Measurements from ENCODE around the gene NBPF1.
"Not testable (repeated sequence)": the region's sequence is repeated elsewhere in the genome, so short reads cannot be mapped to it uniquely, and the experiment has no call there.

The NBPF1 gene

DNA sequence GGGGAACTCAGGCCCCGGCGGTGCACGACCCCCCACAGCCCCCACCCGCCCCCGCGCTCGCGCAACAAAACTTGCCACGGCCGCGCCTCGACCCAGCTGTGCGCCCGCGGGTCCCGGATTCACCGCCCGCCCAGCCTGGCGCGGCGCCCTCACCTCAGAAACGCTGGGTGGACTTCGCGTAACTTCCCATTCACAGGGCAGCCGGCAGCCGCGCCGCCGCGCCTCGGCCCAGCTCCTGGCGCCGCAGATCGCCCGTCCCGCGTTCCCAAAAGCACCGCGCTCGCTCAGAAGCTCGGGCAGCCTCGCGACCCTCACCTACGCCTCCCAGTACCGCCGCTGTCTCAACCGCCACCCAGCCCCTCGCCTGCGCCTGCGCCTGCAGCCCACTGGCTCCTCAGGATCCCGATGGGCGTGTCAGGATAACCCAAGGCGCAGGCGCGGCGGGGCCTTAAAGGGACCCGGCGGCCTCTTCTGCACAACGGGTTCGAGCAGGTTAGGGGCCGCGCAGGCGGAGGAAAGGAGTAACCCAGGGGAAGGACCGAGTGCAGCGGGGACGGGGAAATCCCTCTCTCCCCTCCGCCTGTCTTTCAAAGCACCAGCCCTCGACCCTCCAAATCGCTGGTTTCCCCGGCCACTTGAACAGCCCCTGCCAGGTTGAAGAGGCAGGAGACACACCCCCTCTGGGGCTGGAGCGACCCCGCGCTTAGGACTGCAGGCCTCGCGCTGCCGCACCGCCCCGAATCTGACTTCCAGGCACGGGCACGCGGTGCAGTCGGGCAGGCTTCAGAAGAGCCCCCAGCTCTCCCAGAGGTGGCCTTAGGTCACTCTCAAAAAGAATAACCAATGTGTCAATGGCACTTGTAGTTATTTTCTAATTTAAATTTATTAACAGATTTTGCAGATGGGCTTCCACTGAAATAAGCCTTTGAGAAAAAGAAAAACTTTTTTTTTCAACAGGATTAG, at the start of gene NBPF1:
Gene NBPF1, minus strand, starts transcription at position 380 of the 963 bp plus-strand sequence.
- DNase-seq, result peak; percentile 85 to 88

DNA sequence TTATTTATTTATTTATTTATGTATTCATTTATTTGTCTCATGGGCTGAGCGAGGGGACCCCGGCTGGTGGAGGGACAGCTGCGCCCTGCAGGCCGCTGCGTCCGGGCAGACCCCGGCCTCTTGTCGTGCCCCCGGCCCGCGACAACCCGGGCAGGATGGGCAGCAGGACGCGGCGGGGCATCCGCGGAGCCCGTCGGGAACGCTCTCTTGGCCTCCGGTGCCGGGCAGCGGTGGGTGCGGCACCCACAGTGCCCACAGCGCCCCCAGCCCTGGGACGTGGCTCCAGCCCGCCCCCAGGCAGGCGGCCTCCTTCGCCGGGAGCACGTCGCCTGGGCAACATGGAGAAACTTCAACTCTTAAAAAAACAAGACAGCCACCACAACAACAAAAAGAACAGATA, 44.9 kb upstream of the NBPF1 start:
- not testable (repeated sequence) for DNase-seq

DNA sequence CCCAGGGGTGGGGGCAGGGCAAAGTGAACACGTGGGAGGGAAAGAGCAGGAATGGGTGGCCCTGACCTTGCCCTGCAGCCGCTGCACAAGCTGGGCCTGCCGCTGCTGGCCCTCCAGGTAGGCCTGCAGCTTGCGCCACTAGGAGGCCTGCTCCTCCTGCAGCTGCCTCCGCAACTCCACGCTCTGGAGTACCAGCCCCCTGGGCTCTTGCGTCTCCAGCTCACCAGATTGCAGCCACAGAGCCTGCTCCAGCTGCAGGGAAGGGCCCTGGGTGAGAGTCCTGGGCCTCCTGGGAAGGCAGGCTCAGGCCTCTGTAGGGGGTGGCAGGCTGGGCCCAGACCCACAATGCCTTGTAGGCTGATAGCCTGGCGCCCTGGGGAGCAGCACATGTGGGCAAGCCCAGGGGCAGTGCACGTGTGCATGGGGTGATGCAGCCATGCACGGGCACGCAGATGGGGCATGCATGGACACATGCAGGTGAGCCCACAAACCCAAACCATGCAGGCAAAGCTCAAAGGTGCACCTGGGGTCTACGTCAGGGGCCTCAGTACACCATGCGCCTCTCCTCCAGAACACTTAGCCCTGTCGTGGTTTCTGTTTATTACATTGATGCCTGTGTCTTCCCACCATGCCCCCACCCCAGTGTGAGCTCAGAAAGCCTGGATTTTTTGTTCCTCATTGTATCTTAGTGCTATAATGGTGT, 43.8 kb upstream of the NBPF1 start:
- not testable (repeated sequence) for DNase-seq

DNA sequence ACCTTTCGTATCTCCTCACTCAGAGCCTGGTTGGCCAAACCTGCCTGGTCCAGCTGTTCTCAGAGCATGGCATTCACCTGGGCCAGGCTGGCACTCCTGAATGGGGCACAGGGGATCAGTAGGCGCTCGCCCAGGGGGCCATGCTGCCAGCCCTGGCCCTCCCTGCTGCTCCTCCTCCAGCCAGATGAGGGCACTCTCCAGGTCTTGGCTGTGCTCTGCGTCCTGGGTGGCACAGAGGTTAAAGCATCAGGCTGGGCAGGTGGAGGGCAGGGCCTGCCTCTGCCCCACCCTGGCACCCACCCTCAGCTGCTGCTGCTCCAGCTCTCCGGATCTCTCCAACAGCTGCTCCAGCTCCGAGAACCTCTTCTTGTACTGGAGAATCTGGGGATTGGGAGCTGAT, 43.2 kb upstream of the NBPF1 start:
- not testable (repeated sequence) for DNase-seq

DNA sequence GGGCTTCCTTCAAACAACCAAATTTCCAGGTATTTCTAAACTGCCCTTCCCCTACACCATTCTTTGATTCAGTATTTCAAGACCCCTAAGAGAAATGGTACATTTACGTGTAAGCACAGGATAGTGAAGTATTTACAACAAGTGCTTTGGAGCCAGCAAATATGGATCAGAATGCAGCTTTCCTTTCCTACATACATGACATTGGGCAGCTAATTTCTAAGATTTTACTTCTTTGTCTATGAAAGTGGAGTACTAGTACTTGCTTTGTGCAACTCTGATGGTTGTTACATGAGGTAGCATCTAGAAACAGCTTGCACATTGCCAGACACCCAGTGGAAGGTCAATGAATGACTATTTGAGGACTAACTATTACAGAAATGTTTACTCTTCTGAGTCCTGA, 38.2 kb upstream of the NBPF1 start:
- not testable (repeated sequence) for DNase-seq

DNA sequence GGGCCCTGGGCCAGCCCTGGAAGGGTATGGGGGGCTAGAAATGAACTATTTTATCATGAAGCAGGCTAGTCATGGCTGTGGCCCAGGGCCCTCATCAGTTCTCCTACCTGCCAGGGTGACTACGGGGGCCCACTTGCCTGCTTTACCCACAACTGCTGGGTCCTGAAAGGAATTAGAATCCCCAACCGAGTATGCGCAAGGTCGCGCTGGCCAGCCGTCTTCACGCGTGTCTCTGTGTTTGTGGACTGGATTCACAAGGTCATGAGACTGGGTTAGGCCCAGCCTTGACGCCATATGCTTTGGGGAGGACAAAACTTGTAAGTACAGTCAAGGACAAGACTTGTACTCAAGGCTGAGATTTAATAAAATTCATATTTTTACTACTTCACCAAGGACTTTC, 36.6 kb upstream of the NBPF1 start:
- DNase-seq, result not testable (repeated sequence)

DNA sequence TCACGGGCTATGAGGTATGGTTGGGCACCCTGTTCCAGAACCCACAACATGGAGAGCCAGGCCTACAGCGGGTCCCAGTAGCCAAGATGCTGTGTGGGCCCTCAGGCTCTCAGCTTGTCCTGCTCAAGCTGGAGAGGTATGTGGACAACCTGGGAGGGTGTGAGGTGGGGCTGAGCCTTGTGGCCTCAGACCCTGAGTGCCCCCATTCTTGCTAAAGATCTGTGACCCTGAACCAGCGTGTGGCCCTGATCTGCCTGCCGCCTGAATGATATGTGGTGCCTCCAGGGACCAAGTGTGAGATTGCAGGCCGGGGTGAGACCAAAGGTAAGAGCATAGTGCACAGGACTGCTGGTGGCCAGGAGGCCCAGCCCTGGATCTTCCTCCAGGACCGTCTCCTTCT, 36.0 kb upstream of the NBPF1 start:
- not testable (repeated sequence) for DNase-seq

DNA sequence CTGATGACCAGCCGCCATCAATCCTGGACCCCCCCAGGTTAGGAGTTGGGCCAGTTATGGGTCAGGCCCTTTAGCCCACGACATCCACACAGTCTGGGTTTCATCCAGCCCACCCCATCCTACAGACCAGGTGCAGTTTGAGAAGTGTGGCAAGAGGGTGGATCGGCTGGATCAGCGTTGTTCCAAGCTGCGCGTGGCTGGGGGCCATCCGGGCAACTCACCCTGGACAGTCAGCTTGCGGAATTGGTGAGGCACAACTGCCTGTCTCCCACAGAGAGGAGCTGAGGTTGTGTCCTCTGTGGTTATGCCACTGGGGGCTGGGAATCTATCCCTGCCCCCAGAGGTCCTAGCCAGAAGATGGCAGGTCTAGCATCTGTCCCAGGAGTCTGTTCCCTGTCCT, 35.4 kb upstream of the NBPF1 start:
- DNase-seq, result not testable (repeated sequence)

DNA sequence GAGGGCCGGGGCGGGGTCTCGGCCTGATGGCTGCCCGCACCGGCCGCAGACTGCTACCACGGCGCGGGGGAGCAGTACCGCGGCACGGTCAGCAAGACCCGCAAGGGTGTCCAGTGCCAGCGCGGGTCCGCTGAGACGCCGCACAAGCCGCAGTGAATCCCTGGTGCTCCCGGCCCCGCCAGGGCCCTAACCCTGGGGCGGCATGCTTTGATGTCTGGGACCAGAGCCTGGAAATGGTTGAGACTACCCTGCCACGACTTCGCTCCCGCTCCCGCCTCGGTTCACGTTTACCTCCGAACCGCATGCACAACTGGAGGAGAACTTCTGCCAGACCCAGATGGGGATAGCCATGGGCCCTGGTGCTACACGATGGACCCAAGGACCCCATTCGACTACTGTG, 34.9 kb upstream of the NBPF1 start:
- DNase-seq, result not testable (repeated sequence)

DNA sequence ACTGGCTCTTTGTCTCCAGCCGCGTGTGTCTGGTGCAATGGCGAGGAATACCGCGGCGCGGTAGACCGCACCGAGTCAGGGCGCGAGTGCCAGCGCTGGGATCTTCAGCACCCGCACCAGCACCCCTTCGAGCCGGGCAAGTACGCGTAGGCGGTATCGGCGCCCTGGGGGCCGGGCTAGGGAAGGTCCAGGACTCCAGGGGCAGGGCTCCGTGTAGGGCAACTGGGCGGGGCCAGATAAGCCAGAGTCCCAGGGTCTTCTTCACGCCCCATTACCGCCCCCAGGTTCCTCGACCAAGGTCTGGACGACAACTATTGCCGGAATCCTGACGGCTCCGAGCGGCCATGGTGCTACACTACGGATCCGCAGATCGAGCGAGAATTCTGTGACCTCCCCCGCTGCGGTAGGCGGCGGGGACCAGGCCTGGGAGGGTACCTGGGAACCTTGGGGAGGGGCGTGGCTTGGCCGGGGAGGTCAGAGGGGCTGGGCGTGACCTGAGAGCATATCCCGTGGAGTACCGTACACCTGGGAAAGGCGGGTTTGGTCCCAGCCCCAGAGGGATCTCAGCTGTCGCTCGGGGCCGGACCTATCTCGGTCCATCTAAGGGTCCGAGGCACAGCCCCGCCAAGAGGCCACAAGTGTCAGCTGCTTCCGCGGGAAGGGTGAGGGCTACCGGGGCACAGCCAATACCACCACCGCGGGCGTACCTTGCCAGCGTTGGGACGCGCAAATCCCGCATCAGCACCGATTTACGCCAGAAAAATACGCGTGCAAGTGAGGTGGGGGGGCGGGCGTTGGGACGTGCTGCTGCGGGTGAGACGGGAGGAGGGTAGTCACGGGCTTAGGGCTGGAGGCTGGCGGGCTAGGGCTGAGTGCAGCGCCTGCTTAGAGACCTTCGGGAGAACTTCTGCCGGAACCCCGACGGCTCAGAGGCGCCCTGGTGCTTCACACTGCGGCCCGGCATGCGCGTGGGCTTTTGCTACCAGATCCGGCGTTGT, 34.1 kb upstream of the NBPF1 start:
- DNase-seq, result not testable (repeated sequence)

DNA sequence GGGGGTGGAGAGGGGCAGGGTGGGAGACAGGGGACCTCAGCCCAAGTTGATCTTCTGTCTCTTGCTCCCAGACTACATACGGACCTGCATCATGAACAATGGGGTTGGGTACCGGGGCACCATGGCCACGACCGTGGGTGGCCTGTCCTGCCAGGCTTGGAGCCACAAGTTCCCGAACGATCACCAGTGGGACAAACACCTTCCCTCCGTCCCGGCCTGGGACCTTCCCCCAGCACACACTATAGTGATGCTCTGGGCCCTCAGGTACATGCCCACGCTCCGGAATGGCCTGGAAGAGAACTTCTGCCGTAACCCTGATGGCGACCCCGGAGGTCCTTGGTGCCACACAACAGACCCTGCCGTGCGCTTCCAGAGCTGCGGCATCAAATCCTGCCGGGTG, 33.4 kb upstream of the NBPF1 start:
- not testable (repeated sequence) for DNase-seq

DNA sequence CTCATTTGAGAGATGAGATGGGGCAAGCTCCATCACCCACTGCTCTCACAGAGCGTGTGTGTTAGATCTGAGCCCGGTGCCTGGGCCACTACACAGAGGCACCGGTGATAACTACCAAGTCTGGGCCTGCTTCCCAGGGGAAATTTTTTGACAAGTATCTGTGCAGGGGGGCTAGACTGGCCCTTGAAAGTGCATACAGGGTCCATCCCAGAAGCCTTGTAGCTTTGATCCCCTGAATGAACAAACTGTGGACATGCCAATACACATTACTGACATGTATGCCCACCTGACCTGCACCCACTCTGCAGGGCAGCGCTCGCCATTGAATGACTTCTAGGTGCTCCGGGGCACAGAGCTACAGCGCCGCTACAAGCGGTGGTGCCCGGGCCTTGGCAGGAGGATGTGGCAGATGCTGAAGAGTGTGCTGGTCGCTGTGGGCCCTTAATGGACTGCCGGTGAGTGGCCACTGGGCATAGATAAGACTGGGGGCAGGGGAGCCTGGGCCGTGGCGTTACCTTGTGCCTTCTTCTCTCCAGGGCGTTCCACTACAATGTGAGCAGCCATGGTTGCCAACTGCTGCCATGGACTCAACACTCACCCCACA, 32.8 kb upstream of the NBPF1 start:
- not testable (repeated sequence) for DNase-seq

DNA sequence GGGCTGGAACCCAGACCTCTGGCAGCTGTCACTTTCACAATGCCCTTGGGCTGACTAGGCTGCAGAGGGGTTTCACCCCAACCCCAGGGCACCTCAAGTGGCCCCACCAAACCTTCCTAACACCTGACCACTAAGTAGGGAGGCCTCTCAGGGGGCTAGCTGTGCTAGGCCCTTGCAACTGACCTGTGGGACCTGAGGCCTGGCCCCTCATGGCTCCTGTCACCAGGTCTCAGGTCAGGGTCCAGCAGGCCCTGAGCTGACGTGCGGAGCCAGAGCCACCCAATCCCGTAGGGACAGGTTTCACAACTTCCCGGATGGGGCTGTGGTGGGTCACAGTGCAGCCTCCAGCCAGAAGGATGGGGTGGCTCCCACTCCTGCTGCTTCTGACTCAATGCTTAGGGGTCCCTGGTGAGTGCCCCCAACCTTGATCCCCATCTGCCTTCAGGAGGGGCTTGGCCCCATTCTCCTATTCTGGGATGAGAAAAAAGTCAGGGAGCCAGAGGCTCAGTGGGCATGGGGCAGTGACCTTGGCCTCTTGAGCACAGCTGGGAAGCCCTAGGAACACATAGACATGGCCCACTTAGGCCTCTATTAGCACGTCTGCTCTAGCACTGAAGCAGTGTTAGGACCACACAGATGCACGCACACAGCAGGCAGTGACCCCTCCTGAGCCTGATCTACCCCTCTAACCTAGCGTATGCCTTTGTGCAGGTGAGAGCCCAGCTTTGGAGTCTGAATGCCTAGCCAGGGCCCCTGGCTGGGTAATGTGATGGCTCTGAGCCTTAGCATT, 32.1 kb upstream of the NBPF1 start:
- DNase-seq, result not testable (repeated sequence)

DNA sequence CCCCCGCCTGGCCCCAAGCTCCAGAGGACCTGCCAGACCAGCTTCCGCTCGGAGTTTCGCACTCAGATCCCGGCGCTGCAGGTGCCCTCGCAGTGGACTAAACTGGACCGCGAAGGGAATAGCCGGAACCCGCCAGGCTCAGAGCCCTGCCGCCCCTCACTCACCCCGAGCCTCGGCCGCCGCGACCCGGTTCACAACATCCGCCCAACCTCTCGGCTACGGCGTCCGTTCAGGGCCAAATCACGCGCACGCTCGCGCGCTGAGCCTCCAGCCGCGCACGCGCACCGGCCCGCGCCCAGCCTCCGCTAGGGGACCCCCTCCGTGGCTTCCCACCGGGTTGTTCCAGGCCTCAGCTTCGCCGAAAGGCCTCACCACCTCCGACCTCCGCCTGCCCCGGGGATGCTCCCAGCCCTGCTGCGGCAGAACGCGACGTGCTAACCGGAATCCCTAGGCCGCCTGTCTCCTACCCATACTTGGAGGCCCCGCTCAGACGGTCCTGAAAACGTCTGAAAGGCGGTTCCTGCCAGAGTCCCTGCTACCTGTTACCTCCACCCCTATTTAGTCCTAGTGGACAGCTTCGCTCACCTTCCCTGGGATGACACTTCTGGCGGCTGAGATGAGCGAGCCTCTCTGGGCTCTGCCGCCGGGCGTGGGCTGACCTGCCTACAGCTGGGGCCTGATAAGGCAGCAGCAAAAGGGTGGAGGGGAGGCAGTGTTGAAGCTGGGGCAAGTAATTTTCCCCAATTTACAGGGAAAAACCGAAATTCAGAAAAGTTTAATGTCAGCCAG, 31.3 kb upstream of the NBPF1 start:
- peak; percentile 96 to 97 for DNase-seq

DNA sequence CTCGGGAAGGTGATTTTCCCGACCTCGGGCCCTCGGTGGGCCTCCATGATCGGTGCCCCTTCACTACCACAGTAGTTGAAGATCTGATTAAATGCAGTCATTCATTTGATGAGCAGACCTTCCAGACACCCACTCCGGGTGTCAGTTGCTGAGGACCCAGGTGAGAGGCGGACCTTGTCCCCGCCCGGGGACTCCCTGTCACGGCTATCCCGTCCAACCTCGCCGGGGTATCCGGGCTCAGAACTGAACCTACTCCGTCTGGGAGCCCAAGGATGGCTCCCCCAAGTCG, 30.8 kb upstream of the NBPF1 start:
- no peak for DNase-seq

DNA sequence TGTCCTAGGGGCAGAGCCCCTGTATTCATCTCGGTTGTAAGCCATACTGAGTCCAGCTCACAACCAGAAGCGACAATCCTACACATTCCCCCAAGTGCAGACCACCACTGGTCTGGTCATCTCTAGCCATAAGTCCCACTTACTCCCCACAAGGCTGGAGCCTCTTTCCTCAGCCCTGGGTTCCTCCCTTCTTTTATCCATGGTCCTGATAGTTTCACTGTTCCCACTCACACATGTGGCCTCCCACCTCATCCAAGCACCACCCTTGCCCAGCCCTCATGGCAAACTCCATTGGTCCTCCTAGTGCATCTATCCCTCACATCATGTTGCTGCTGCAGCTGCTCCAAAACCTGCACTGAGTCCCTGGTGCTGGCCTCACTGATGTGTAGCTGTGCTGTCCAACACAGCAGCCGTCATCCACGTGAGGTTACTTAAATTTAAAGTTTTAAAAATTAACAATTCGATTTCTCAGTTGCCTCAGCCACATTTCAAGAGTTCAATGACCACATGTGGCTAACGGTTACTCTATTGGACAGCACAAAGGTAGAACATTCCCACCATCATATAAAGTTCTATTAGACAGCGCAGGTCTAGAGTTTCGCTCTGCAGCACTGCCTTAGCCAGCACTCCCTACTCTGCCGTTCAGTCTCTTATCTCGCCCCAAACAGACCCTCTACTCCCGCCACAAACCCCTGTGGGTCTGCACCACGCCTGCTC, 30.3 kb upstream of the NBPF1 start:
- DNase-seq, result not testable (repeated sequence)

DNA sequence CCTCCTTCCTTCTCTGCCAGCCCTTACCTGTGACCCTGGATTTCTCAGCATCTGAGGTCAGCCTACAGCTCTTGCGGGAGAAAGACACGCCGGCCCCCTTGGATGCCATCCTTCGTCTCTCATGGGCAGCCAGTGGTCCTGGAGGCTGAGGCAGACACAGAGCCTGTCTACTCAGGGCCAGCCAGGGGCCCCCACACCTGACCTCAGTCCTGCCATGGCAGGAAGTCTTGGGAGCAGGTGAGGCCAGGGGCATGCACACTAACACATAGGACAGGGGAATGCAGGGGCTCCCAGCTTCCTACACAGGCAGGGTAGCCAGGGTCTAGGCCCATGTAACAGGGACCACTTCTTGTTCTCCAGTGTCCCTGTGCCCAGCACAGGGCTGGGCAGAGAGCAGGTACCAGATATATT, 29.6 kb upstream of the NBPF1 start:
- not testable (repeated sequence) for DNase-seq

DNA sequence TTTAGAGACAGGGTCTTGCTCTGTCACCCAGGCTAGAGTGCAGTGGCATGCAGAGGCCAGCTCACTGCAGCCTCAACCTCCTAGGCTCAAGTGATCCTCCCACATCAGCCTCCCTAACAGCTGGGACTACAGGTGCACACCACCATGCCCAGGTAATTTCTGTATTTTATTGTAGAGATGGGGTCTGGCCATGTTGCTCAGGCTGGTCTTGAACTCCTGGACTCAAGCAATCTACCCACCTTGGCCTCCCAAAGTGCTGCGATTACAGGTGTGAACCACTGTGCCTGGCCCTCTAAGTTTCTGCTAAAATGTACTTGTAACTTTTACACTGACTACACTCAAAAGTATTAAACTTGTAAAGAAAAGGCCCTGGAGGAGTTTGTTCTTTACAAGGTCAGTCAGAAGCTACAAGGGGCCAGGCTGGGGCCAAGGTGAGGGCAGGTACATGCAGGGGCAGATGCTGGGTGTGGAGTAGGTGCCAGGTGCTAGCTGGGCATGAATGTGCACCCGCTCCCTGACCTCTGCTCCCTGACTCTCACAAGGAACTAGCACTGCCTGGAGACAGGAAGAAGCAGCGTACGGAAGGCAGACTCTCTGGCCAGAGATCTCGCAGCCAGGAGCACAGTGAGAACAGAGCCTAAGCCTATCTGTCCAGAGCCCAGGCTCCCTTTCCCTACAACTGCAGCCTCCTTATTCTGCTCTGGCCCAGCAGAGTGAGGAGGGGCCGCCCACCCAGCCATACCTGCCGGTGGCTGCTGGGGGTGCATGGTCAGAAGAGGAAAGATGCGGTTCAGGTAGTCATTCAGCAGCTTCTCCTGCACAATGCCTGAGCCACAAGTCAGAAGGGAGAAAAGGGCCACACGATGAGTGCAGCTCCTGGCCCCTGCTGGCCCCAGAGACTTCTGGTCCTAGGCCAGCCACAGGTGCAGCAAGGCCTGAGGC, 28.9 kb upstream of the NBPF1 start:
- not testable (repeated sequence) for DNase-seq

All from activated CD4-positive, alpha-beta T cell treated with anti-CD3 and anti-CD28 coated beads, Interleukin-2, amount 50 U/mL, for 4 hours (primary cell).